IMR-90 (cell line): ENCODE results near the gene BCL2.

Experiments
- BHLHE40 ChIP-seq: fragments of 150-350 bp; IDR thresholded peaks from 2 replicates; pipeline ENCODE4 v1.6.1; 2016; ENCODE audit warnings: mild to moderate bottlenecking, low read depth, low read length
- CEBPB ChIP-seq: IDR thresholded peaks from 2 replicates; pipeline ENCODE4 v1.6.1; 2012; ENCODE audit warnings: low read depth, low read length, improper control_type of control experiment
- CHD1 ChIP-seq: IDR thresholded peaks from 2 replicates; pipeline ENCODE4 v1.6.1; 2012; ENCODE audit warnings: low read depth, low read length, improper control_type of control experiment
- CTCF ChIP-seq: conservative IDR thresholded peaks from 2 replicates; pipeline ENCODE4 v1.5.1; 2012; ENCODE audit warnings: mild to moderate bottlenecking, low read depth, low read length, improper control_type of control experiment
- MAFK ChIP-seq: IDR thresholded peaks from 2 replicates; pipeline ENCODE4 v1.6.1; 2012; ENCODE audit warnings: low read depth, low read length, improper control_type of control experiment
- MAZ ChIP-seq: IDR thresholded peaks from 2 replicates; pipeline ENCODE4 v1.6.1; 2012; ENCODE audit warnings: low read depth, mild to moderate bottlenecking, low read length, improper control_type of control experiment, moderate library complexity, borderline replicate concordance
- MXI1 ChIP-seq: IDR thresholded peaks from 2 replicates; pipeline ENCODE4 v1.6.1; 2012; ENCODE audit warnings: low read depth, mild to moderate bottlenecking, low read length, moderate library complexity, borderline replicate concordance
- NFE2L2 ChIP-seq: fragments of 150-350 bp; IDR thresholded peaks from 2 replicates; pipeline ENCODE4 v1.6.1; 2016; ENCODE audit warnings: low read depth, mild to moderate bottlenecking, low read length
- POLR2A ChIP-seq: IDR thresholded peaks from 2 replicates; pipeline ENCODE4 v1.6.1; 2012; ENCODE audit warnings: mild to moderate bottlenecking, low read depth, low read length
- RAD21 ChIP-seq: IDR thresholded peaks from 2 replicates; pipeline ENCODE4 v1.6.1; 2012; ENCODE audit warnings: low read length, improper control_type of control experiment
- RCOR1 ChIP-seq: IDR thresholded peaks from 2 replicates; pipeline ENCODE4 v1.6.1; 2012; ENCODE audit warnings: mild to moderate bottlenecking, low read length, improper control_type of control experiment; ENCODE audit not compliant: insufficient replicate concordance
- RFX5 ChIP-seq: IDR thresholded peaks from 2 replicates; pipeline ENCODE4 v1.8.0; 2012; ENCODE audit warnings: low read depth, mild to moderate bottlenecking, low read length, moderate library complexity
- SMC3 ChIP-seq: fragments of 150-350 bp; IDR thresholded peaks from 2 replicates; pipeline ENCODE4 v1.6.1; 2016; ENCODE audit warnings: low read depth, mild to moderate bottlenecking, antibody characterized with exemption, low read length, moderate library complexity
- TF ChIP-seq, protein P1 (sequence below): fragments of 150-350 bp; IDR thresholded peaks from 2 replicates; pipeline ENCODE4 v1.6.1; 2017; ENCODE audit warnings: mild to moderate bottlenecking, antibody characterized with exemption, low read length, low read depth

GRCh38 chr18:63288311-63288710 is 31.3 kb downstream of the BCL2 start:
- no peak for TF ChIP-seq CEBPB
- TF ChIP-seq RAD21: no peak
- TF ChIP-seq CTCF: no peak
- TF ChIP-seq POLR2A: no peak
- TF ChIP-seq RCOR1: no peak
- no peak for TF ChIP-seq MAFK
- TF ChIP-seq MXI1: no peak
- no peak for TF ChIP-seq MAZ
- TF ChIP-seq, protein P1, sequence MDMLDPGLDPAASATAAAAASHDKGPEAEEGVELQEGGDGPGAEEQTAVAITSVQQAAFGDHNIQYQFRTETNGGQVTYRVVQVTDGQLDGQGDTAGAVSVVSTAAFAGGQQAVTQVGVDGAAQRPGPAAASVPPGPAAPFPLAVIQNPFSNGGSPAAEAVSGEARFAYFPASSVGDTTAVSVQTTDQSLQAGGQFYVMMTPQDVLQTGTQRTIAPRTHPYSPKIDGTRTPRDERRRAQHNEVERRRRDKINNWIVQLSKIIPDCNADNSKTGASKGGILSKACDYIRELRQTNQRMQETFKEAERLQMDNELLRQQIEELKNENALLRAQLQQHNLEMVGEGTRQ: no peak
- no peak for TF ChIP-seq CHD1
- no peak for TF ChIP-seq BHLHE40
- TF ChIP-seq RFX5: no peak
- no peak for TF ChIP-seq NFE2L2
- no peak for TF ChIP-seq SMC3
